Measurements from ENCODE around the gene TUBA3E.

DNA sequence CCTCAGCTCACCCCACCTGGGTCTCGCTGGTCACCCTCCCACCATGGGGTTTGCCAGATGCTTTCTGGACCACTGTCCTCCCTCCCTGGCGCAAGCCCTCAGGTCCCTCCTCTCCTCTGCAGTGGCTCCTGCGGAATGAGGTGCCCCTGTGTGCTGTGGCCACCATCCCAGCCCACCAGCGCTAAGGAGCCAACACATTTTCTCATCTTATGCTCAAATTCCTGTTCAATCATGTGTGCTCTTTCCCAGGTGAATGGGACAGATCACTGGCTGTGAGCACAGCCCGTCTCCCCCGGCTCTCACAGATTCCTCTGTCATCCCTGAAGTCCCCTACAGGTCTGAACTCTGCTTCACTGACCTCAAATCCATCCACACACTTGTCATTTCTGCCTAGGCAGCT, 38.1 kb downstream of the TUBA3E start:
- TF ChIP-seq, protein P1, sequence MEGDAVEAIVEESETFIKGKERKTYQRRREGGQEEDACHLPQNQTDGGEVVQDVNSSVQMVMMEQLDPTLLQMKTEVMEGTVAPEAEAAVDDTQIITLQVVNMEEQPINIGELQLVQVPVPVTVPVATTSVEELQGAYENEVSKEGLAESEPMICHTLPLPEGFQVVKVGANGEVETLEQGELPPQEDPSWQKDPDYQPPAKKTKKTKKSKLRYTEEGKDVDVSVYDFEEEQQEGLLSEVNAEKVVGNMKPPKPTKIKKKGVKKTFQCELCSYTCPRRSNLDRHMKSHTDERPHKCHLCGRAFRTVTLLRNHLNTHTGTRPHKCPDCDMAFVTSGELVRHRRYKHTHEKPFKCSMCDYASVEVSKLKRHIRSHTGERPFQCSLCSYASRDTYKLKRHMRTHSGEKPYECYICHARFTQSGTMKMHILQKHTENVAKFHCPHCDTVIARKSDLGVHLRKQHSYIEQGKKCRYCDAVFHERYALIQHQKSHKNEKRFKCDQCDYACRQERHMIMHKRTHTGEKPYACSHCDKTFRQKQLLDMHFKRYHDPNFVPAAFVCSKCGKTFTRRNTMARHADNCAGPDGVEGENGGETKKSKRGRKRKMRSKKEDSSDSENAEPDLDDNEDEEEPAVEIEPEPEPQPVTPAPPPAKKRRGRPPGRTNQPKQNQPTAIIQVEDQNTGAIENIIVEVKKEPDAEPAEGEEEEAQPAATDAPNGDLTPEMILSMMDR (IDR thresholded peaks at IDR 0.05), result no peak
- no peak for TF ChIP-seq POLR2A (IDR thresholded peaks at IDR 0.05)

Data from body of pancreas (tissue), 4 donors.